IPS-15b (cell line): ENCODE results near the gene SETD7.

ENCODE experiments used
- H3K27me3 ChIP-seq: one replicate; pipeline ENCODE4 v1.6.1; 2013; ENCODE audit warnings: low read length; ENCODE audit not compliant: control insufficient read depth, insufficient read depth
- H3K36me3 ChIP-seq: one replicate; pipeline ENCODE4 v1.6.1; 2013; ENCODE audit warnings: low read length; ENCODE audit not compliant: control insufficient read depth, insufficient read depth
- H3K4me1 ChIP-seq: one replicate; pipeline ENCODE4 v1.6.1; 2013; ENCODE audit warnings: mild to moderate bottlenecking, low read length; ENCODE audit not compliant: control insufficient read depth, insufficient read depth
- H3K4me3 ChIP-seq: one replicate; pipeline ENCODE4 v1.5.1; 2013; ENCODE audit warnings: low read depth, low read length
- H3K9ac ChIP-seq: one replicate; pipeline ENCODE4 v1.6.1; 2013; ENCODE audit warnings: low read depth, mild to moderate bottlenecking, low read length
- H3K9me3 ChIP-seq: one replicate; pipeline ENCODE4 v1.6.1; 2013; ENCODE audit warnings: mild to moderate bottlenecking, low read length; ENCODE audit not compliant: control insufficient read depth, insufficient read depth

The SETD7 gene

DNA sequence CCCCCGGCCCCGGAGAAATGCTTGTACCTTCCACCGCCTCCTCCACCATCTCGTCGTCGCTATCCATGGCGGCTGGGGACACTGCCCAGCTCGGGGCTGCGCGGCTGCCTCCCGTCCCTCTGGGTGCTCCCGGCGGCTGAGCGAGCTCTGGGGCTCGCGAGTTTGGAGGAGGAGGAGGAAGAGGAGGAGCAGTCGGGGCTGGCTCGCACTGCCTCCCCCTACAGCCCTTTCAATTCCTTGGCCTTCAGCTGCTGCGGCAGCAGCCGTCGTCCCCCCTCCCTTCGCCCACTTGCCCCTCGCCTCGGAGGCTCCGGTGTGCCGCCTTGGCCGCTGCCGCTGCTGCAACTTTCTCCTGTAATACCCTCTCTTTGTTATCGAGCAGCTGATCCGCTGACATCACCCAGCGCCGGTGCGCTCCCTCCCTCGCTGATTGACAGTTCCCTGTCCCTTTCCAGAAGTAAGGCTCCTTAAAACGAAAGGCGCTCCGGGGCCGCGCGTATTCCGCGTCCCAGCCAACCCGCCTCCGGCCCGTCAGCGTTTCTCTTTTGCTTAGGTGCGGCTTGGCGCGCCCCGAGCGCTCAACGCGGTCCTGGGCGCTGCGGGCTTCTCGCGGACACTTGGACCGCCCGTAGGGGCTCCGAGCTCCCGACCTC lies at the start of gene SETD7:
SETD7 (minus strand) TSS at position 149 of the 653 bp plus-strand sequence; CDS start at position 67, 82 bp downstream.
- H3K4me3 ChIP-seq = peak within 1 kb of the TSS; percentile 89
- H3K27me3 ChIP-seq = peaks cover 48% of the 10 kb centered on the region
- H3K4me1 ChIP-seq = peaks cover 13% of the 10 kb centered on the region
- H3K9me3 ChIP-seq = no peaks in the 10 kb centered on the region
- H3K36me3 ChIP-seq = no peaks in the 10 kb centered on the region
- H3K9ac ChIP-seq = peak within 1 kb of the TSS; percentile 41

DNA sequence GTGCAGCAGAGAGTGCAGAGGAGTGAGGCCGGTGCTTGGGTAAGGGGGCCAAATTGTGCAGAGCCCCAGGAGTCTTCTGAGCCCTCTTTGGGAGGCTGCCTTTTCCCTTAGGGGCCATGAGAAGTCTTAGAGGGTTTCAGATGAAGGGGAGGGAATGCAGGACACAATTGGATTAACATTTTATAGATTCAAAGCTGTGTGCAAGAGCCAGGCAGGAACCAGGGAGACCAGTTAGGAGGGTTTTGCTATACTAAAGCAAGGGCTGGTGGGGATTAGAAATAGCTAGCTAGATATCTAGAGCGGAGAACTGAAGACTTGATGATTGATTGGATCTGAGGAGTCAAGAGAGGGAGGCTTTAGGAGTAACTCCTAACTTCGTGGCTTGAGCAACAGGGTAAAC lies 49.5 kb upstream of the SETD7 start:
- peaks cover 5% of the 10 kb centered on the region for H3K27me3 ChIP-seq
- no peaks in the 10 kb centered on the region for H3K9me3 ChIP-seq
- no peak overlapping the region for H3K4me3 ChIP-seq
- H3K36me3 ChIP-seq = no peaks in the 10 kb centered on the region
- H3K9ac ChIP-seq = no peak overlapping the region
- H3K4me1 ChIP-seq = peaks cover 3% of the 10 kb centered on the region

DNA sequence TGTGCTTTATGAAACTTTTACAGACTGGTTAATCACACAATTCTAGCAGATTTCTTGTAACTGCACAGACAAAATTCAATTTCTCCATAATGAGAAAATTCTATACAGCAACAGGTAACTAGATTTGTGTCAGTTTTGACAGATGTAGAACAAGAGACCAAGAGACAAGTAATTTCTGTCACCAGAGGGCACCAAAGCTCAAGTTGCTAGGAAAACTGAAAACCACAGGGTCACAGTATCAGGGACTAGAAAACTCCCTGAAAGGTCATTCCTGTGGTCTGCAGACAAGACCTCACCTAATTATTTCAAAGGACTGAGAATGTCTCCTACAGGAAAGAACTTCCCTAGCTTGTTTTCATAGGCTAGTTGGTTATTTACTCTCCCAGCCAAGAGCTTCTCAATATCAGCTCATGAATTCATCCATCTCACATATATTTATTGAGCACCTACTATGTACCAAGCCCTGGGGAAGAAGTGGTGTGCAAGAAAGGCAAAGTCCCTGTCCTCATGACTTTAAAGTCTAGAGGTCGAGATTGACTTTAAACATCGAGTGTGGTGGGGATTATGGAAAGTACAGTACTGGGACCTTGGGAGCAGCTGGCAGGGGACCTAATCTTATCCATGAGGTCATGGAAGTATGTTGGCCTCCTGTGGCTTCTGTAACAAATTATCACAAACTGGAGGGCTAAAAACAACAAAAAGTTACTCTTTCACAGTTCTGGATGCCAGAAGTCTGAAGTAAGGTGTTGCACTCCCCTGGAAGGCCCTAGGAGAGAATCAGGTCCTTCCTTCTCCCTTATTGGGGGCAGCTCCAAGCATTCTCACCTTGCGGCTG lies 47.8 kb upstream of the SETD7 start:
- Histone ChIP-seq H3K4me1 (peaks cover 3% of the 10 kb centered on the region), H3K4me3 (no peak overlapping the region), H3K9ac (no peak overlapping the region), H3K27me3 (peaks cover 5% of the 10 kb centered on the region), H3K36me3 (no peaks in the 10 kb centered on the region), H3K9me3 (no peaks in the 10 kb centered on the region)

DNA sequence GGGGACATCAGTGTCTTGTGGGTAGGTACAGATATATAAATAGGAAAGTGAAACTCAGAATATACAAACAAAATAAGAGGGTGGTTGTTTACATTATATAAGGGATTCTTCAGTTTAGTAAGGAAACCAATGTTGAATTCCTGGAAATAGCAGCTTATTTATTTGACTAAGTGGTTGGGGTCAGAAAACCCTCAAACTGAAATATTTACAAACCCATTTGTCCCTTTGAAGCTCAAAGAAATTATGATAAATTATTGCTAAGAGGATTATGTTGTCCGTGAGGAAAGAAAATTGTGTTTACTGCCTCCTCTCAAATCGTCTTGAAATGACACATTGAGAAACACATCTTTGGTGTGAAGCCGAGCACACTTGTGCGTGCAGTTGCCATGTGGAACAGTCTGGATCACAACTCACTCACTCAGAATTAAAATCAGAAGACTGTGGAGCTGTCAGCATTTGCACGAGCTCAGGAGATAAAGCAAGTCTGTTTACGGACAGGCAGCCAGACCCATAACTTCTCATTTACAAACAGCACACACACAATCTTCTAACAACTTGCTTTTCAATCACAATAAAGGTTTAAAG lies 46.8 kb upstream of the SETD7 start:
- Histone ChIP-seq H3K27me3 (peaks cover 5% of the 10 kb centered on the region), H3K4me1 (peaks cover 3% of the 10 kb centered on the region), H3K9ac (no peak overlapping the region), H3K9me3 (no peaks in the 10 kb centered on the region), H3K36me3 (no peaks in the 10 kb centered on the region), H3K4me3 (no peak overlapping the region)

DNA sequence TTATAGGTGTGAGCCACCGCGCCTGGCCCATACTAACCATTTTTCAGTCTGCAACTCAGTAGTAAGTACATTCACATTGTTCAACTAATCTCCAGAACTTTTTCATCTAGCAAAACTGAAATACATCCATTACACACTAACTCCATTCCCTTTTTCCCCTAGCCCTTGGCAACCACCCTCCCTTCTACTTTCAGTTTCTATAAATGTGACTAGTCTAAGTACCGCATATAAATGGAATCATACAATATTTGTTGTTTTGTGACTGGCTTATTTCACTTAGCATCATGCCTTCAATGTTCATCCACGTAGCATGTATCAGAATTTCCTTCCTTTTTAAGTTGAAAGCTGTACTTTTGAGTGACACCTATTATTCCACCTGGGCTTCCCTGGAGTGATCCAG lies 44.6 kb upstream of the SETD7 start:
- Histone ChIP-seq H3K9ac (no peak overlapping the region), H3K4me1 (no peaks in the 10 kb centered on the region), H3K4me3 (no peak overlapping the region), H3K27me3 (peaks cover 8% of the 10 kb centered on the region), H3K9me3 (no peaks in the 10 kb centered on the region), H3K36me3 (no peaks in the 10 kb centered on the region)

DNA sequence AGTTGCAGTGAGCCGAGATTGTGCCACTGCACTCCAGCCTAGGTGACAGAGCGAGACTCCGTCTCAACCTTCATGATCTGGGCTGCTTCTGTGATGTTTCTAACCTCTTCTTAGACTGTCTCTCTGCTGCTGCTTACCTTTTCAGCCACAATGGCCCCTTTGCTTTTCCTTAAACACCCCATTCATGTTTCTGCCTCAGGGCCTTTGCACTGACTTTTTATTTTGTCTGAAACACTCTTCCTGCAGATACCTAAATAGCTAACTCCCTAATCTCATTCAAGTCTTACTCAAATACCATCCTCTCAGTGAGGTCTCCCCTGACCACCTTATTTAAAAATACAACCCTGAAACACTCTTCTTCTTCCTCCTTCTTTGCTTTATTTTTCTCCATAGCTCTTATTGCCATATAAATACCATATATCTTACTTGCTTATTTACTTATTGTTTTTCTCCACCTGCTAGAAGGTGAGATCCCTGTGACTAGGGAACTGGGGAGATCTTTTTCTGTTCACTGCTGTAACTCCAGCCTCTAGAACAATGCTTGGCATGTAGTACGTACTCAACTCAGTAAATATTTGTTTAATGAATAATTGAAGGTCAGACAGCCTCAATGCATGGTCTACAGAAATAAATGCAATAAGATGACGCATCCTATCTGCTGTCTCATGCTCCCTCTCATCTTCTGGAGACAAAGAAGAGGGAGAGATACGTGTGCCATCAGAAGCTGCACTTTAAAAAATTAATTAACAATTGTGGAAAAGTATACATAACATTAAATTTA lies 43.8 kb upstream of the SETD7 start:
- Histone ChIP-seq H3K27me3 (peaks cover 6% of the 10 kb centered on the region), H3K9me3 (no peaks in the 10 kb centered on the region), H3K4me1 (no peaks in the 10 kb centered on the region), H3K9ac (no peak overlapping the region), H3K36me3 (no peaks in the 10 kb centered on the region), H3K4me3 (no peak overlapping the region)

DNA sequence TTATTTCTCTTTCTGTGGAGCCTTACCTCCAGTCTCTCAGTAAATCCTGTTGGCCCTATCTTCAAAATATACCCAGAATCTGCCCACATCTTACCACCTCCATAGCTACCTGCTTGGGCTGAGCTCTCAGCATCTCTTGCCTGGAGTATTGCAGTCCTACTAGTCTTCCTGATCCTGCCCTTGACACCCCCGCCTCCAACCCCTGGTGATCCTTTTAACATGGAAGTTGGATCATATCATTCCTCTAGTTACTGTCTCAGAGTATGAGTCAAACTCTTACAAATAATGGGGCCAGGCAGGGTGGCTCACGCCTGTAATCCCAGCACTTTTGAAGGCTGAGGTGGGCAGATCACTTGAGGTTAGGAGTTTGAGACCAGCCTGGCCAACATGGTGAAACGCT lies 43.1 kb upstream of the SETD7 start:
- no peaks in the 10 kb centered on the region for H3K9me3 ChIP-seq
- no peaks in the 10 kb centered on the region for H3K4me1 ChIP-seq
- H3K4me3 ChIP-seq = no peak overlapping the region
- peaks cover 3% of the 10 kb centered on the region for H3K27me3 ChIP-seq
- no peak overlapping the region for H3K9ac ChIP-seq
- H3K36me3 ChIP-seq = no peaks in the 10 kb centered on the region

DNA sequence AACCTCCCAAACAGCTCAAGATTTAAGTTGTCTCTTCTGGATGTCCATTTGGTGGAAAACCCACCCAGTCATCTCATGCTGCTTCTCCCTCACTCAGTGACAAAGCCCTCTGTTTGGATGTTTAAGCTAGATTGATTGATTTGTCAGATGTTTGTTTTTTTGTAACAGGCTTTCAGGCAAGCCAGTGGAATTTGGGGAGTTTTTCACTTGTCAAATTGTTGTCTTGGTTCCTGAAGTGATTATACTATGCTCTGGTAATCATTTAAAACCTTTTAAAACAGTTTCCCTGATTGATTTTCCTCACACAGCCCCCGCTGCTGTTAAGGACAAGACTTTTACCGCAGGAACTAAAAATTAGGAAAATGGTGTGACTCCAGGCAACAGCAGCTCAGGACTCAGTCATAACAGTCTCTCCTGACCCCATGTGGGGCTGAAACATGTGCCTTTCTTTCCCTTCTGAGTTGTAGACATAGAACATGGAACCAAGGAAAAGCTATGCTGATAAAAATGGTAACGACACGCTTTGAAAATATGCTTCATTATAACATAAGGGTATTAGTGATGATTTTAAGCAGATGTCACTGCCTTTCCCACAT lies 40.8 kb upstream of the SETD7 start:
- H3K9me3 ChIP-seq = no peaks in the 10 kb centered on the region
- no peak overlapping the region for H3K4me3 ChIP-seq
- H3K4me1 ChIP-seq = no peaks in the 10 kb centered on the region
- peaks cover 3% of the 10 kb centered on the region for H3K27me3 ChIP-seq
- no peak overlapping the region for H3K9ac ChIP-seq
- no peaks in the 10 kb centered on the region for H3K36me3 ChIP-seq

DNA sequence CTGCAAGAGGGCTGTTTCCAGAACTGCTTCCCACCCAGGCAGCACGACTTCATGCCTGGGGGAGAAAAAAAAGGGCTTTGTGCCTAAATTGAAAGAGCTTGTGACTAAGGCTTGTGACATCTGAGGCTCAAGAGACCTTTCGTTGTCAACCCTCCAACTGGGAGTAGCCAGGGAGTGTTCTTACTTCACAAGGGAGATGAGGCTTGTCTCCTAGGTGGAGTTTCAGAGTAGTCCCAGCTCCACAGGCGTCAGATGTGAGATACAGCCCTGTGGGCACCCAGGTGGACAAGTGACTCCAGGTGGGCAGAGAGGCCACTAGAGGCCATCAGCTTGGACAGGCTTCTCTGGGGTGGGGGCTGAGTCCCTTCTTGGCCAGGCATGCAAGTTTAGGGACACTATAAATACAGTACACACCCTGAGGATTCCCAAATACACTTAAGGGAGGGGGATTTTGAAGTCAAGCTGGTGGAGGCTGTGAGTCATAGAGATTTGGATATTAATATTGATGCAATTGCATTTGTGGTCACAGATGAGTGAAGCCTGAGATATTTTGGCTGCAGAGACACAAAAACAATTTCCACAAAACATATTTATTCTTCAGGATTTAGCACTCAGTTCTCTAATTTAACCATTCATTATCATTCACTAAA lies 40.1 kb upstream of the SETD7 start:
- H3K9me3 ChIP-seq = no peaks in the 10 kb centered on the region
- H3K9ac ChIP-seq = no peak overlapping the region
- H3K4me1 ChIP-seq = no peaks in the 10 kb centered on the region
- no peaks in the 10 kb centered on the region for H3K36me3 ChIP-seq
- H3K27me3 ChIP-seq = peaks cover 3% of the 10 kb centered on the region
- H3K4me3 ChIP-seq = no peak overlapping the region

DNA sequence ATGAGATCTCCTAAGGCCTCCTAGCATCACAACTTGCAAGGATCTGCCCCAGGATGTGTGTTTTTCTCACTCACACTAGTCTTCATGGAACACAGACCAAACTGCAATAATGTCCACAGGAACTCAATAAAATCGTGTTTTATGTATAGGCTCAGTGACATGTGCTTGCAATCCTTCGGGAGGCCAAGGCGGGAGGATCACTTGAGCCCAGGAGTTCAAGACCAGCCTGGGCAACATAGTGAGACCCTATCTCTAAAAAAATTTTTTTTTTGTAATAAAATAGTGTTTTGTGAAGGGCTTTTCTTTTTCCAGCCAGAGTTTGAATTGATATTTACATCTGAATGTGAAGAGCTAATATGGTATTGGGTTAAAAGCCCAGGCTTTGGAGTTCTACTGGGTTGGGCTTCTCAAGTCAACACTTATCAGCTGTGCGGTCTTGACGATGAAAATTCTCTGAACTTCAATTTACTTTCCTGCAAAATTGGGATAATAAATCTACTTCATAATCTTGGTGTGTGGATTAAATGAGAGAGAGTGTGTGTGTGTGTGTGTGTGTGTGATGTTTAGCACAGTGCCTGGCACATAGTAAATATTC lies 38.7 kb upstream of the SETD7 start:
- H3K9me3 ChIP-seq = no peaks in the 10 kb centered on the region
- H3K4me1 ChIP-seq = no peaks in the 10 kb centered on the region
- H3K36me3 ChIP-seq = no peaks in the 10 kb centered on the region
- H3K27me3 ChIP-seq = peaks cover 3% of the 10 kb centered on the region
- H3K4me3 ChIP-seq = no peak overlapping the region
- H3K9ac ChIP-seq = no peak overlapping the region
